IMR-90 (cell line): Measurements from ENCODE around the gene PTPRQ. TPM values are rescaled to one million over a fixed set of nuclear protein-coding genes. Genes with fewer than 3 reads are reported as not detected.

ENCODE experiments used
- ATAC-seq: fragments of 200-7000 bp; cut with Tn5 transposase; 2 replicates; pipeline ENCODE4 v1.9.1; 2020; ENCODE audit warnings: low read depth, mild to moderate bottlenecking, moderate library complexity
- BruUV-seq: library from RNA; stranded (reverse); fragments of 400-500 nt; replicated peaks from 2 replicates; lab custom pipeline; 2021; lab: Mats Ljungman, UMichigan
- CTCF ChIA-PET: fragments of 300-600 bp; formaldehyde crosslinking; extraction: SDS; loops from one replicate; lab custom pipeline; 2021; ENCODE audit warnings: antibody characterized with exemption; lab: Yijun Ruan, JAX
- POLR2A ChIA-PET: fragments of 300-600 bp; sonication (Branson Sonifier 250); formaldehyde crosslinking; loops from one replicate; lab custom pipeline; 2022; ENCODE audit warnings: antibody characterized with exemption; ENCODE audit not compliant: unreplicated experiment; lab: Charles Lee
- DNase-seq: peaks from one replicate; pipeline ENCODE4 v3.0.0; 2013
- H2AFZ ChIP-seq: replicated peaks from 2 replicates; pipeline ENCODE3; 2013; ENCODE audit warnings: low read length, mild to moderate bottlenecking; ENCODE audit not compliant: poor library complexity
- H2AK5ac ChIP-seq: 2 replicates; pipeline ENCODE4 v1.6.1; 2013; ENCODE audit warnings: low read depth, low read length, inconsistent platforms
- H2AK9ac ChIP-seq: replicated peaks from 2 replicates; pipeline ENCODE3; 2013; ENCODE audit warnings: mild to moderate bottlenecking, low read depth, low read length, moderate library complexity; ENCODE audit not compliant: poor library complexity
- H2BK120ac ChIP-seq: 2 replicates; pipeline ENCODE4 v1.6.1; 2013; ENCODE audit warnings: low read depth, low read length, inconsistent platforms
- H2BK15ac ChIP-seq: 3 replicates; pipeline ENCODE4 v1.6.1; 2013; ENCODE audit warnings: low read depth, low read length, inconsistent platforms
- H2BK20ac ChIP-seq: 2 replicates; pipeline ENCODE4 v1.6.1; 2013; ENCODE audit warnings: low read depth, mild to moderate bottlenecking, inconsistent platforms, low read length, moderate library complexity
- H2BK5ac ChIP-seq: 2 replicates; pipeline ENCODE4 v1.6.1; 2013; ENCODE audit warnings: mild to moderate bottlenecking, low read depth, low read length, inconsistent platforms; ENCODE audit not compliant: poor library complexity, severe bottlenecking
- H3K14ac ChIP-seq: replicated peaks from 2 replicates; pipeline ENCODE4 v1.6.1; 2013; ENCODE audit warnings: low read depth, low read length, inconsistent platforms
- H3K18ac ChIP-seq: 2 replicates; pipeline ENCODE4 v1.6.1; 2013; ENCODE audit warnings: low read depth, low read length, control low read depth
- H3K23ac ChIP-seq: 2 replicates; pipeline ENCODE4 v1.6.1; 2013; ENCODE audit warnings: low read depth, low read length, inconsistent platforms
- H3K27ac ChIP-seq: 2 replicates; pipeline ENCODE4 v1.5.1; 2013; ENCODE audit warnings: mild to moderate bottlenecking, control low read depth, low read length; ENCODE audit not compliant: insufficient read depth
- H3K27me3 ChIP-seq: 2 replicates; pipeline ENCODE4 v1.6.1; 2013; ENCODE audit warnings: low read length; ENCODE audit not compliant: control insufficient read depth, insufficient read depth
- H3K36me3 ChIP-seq: 2 replicates; pipeline ENCODE4 v1.6.1; 2013; ENCODE audit warnings: low read length, mixed read lengths; ENCODE audit not compliant: control insufficient read depth, insufficient read depth
- H3K4ac ChIP-seq: 2 replicates; pipeline ENCODE4 v1.6.1; 2013; ENCODE audit warnings: low read depth, low read length, inconsistent platforms
- H3K4me1 ChIP-seq: 2 replicates; pipeline ENCODE4 v1.6.1; 2013; ENCODE audit warnings: low read length, mixed read lengths; ENCODE audit not compliant: control insufficient read depth, insufficient read depth
- H3K4me2 ChIP-seq: 2 replicates; pipeline ENCODE4 v1.6.1; 2013; ENCODE audit warnings: low read depth, mild to moderate bottlenecking, control low read depth, low read length, moderate library complexity
- H3K4me3 ChIP-seq: 2 replicates; pipeline ENCODE4 v1.5.1; 2013; ENCODE audit warnings: low read depth, mild to moderate bottlenecking, control low read depth, low read length, moderate library complexity; ENCODE audit not compliant: insufficient read depth
- H3K56ac ChIP-seq: 2 replicates; pipeline ENCODE4 v1.6.1; 2013; ENCODE audit warnings: low read length, inconsistent platforms; ENCODE audit not compliant: insufficient read depth; ENCODE audit errors: extremely low read depth
- H3K79me1 ChIP-seq, 2 experiments: 2 replicates each; pipeline ENCODE4 v1.6.1; 2013; ENCODE audit warnings: low read length in 2 of 2, inconsistent platforms in 1 of 2, low read depth in 1 of 2
- H3K9ac ChIP-seq: 2 replicates; pipeline ENCODE4 v1.6.1; 2013; ENCODE audit warnings: low read depth, low read length, control low read depth
- H3K9me1 ChIP-seq: 2 replicates; pipeline ENCODE4 v1.6.1; 2013; ENCODE audit warnings: low read length, inconsistent platforms; ENCODE audit not compliant: insufficient read depth
- H3K9me3 ChIP-seq: 2 replicates; pipeline ENCODE4 v1.6.1; 2013; ENCODE audit warnings: low read length; ENCODE audit not compliant: control insufficient read depth, insufficient read depth
- H4K20me1 ChIP-seq: 2 replicates; pipeline ENCODE4 v1.6.1; 2013; ENCODE audit warnings: low read length, inconsistent platforms; ENCODE audit not compliant: insufficient read depth
- H4K5ac ChIP-seq: 2 replicates; pipeline ENCODE4 v1.6.1; 2013; ENCODE audit warnings: mild to moderate bottlenecking, low read depth, low read length, control low read depth
- H4K8ac ChIP-seq, 2 experiments: 2 replicates each; pipeline ENCODE4 v1.6.1; 2013; ENCODE audit warnings: low read depth in 2 of 2, low read length in 2 of 2, control low read depth in 1 of 2, inconsistent platforms in 1 of 2
- H4K91ac ChIP-seq: 2 replicates; pipeline ENCODE4 v1.6.1; 2013; ENCODE audit warnings: low read depth, low read length, inconsistent platforms; ENCODE audit not compliant: insufficient read depth
- BHLHE40 ChIP-seq: fragments of 150-350 bp; IDR thresholded peaks from 2 replicates; pipeline ENCODE4 v1.6.1; 2016; ENCODE audit warnings: mild to moderate bottlenecking, low read depth, low read length
- CEBPB ChIP-seq: IDR thresholded peaks from 2 replicates; pipeline ENCODE4 v1.6.1; 2012; ENCODE audit warnings: low read depth, low read length, improper control_type of control experiment
- CHD1 ChIP-seq: IDR thresholded peaks from 2 replicates; pipeline ENCODE4 v1.6.1; 2012; ENCODE audit warnings: low read depth, low read length, improper control_type of control experiment
- CTCF ChIP-seq: conservative IDR thresholded peaks from 2 replicates; pipeline ENCODE4 v1.5.1; 2012; ENCODE audit warnings: mild to moderate bottlenecking, low read depth, low read length, improper control_type of control experiment
- ELK1 ChIP-seq: fragments of 150-350 bp; IDR thresholded peaks from 2 replicates; pipeline ENCODE4 v1.6.1; 2016; ENCODE audit warnings: low read depth, mild to moderate bottlenecking, low read length, moderate library complexity, borderline replicate concordance
- MAZ ChIP-seq: IDR thresholded peaks from 2 replicates; pipeline ENCODE4 v1.6.1; 2012; ENCODE audit warnings: low read depth, mild to moderate bottlenecking, low read length, improper control_type of control experiment, moderate library complexity, borderline replicate concordance
- MXI1 ChIP-seq: IDR thresholded peaks from 2 replicates; pipeline ENCODE4 v1.6.1; 2012; ENCODE audit warnings: low read depth, mild to moderate bottlenecking, low read length, moderate library complexity, borderline replicate concordance
- NFE2L2 ChIP-seq: fragments of 150-350 bp; IDR thresholded peaks from 2 replicates; pipeline ENCODE4 v1.6.1; 2016; ENCODE audit warnings: low read depth, mild to moderate bottlenecking, low read length
- POLR2A ChIP-seq: IDR thresholded peaks from 2 replicates; pipeline ENCODE4 v1.6.1; 2012; ENCODE audit warnings: mild to moderate bottlenecking, low read depth, low read length
- RCOR1 ChIP-seq: IDR thresholded peaks from 2 replicates; pipeline ENCODE4 v1.6.1; 2012; ENCODE audit warnings: mild to moderate bottlenecking, low read length, improper control_type of control experiment; ENCODE audit not compliant: insufficient replicate concordance
- RFX5 ChIP-seq: IDR thresholded peaks from 2 replicates; pipeline ENCODE4 v1.8.0; 2012; ENCODE audit warnings: low read depth, mild to moderate bottlenecking, low read length, moderate library complexity
- SMC3 ChIP-seq: fragments of 150-350 bp; IDR thresholded peaks from 2 replicates; pipeline ENCODE4 v1.6.1; 2016; ENCODE audit warnings: low read depth, mild to moderate bottlenecking, antibody characterized with exemption, low read length, moderate library complexity
- USF2 ChIP-seq: fragments of 150-350 bp; IDR thresholded peaks from 2 replicates; pipeline ENCODE4 v1.6.1; 2017; ENCODE audit warnings: mild to moderate bottlenecking, antibody characterized with exemption, low read length, low read depth
- WGBS, 2 experiments: methylation state at CpG; one replicate each; pipeline versions ENCODE4 v1.1.5 to v1.1.7; 2013; ENCODE audit warnings: missing lambda C conversion rate in 2 of 2; ENCODE audit not compliant: insufficient read length in 1 of 2; ENCODE audit errors: extremely low coverage in 2 of 2; 5-methylcytosine and 5-hydroxymethylcytosine counted together
- dilution Hi-C: fragments of 300-500 bp; cut with HindIII; formaldehyde crosslinking; loops from one replicate; pipeline ENCODE4 v1.14.3; 2018; ENCODE audit warnings: low sequenced_read_pairs; ENCODE audit not compliant: unreplicated experiment
- in situ Hi-C: fragments of 300-500 bp; cut with MboI; formaldehyde crosslinking; loops from 3 replicates; pipeline ENCODE4 v1.14.3; 2019; ENCODE audit warnings: low sequenced_read_pairs, inconsistent platforms, mixed read lengths
- intact Hi-C: fragments of 100-400 bp; cut with micrococcal nuclease; formaldehyde crosslinking; loops from 2 replicates; pipeline ENCODE4 v1.10.0; 2022
- polyA plus RNA-seq, 3 experiments: library from polyadenylated mRNA; depleted of rRNA; stranded (reverse); fragments of >200 nt; gene quantifications; 2 replicates each; pipeline ENCODE4 v1.2.3, GENCODE V29; 2012; ENCODE audit warnings: low replicate concordance in 1 of 3
- total RNA-seq: library from RNA; depleted of rRNA; stranded (reverse); fragments of >200 nt; gene quantifications from 2 replicates; pipeline ENCODE4 v1.2.3, GENCODE V29; 2012

PTPRQ gene
- total and polyA plus RNA-seq, 2 of the 4 experiments (the other 2 are of a cell fraction): 0.96 to 1.4 TPM

- H3K36me3 ChIP-seq: no peaks in the 10 kb centered on the region
- intact Hi-C loops: no loop called here
- H3K14ac ChIP-seq: peak overlapping the region; percentile 81; the same call in 1 of the 2 replicates
- no peaks in the 10 kb centered on the region for H4K20me1 ChIP-seq
- BruUV-seq: no TSS peak
- H2BK120ac ChIP-seq: peak overlapping the region; percentile 67; the same call in 1 of the 2 replicates
- TF ChIP-seq CTCF (no peak), NFE2L2 (no peak), CHD1 (no peak), CEBPB (no peak), BHLHE40 (no peak), POLR2A (no peak), SMC3 (no peak), ELK1 (no peak), RCOR1 (no peak), MXI1 (no peak), MAZ (no peak), RFX5 (no peak), USF2 (no peak)
- H3K9ac ChIP-seq: no peak overlapping the region
- no peak overlapping the region; the same call in 1 of the 2 replicates for H3K18ac ChIP-seq
- peak overlapping the region; percentile 41; the same call in 1 of the 2 replicates for H3K56ac ChIP-seq
- H3K4me1 ChIP-seq: no peaks in the 10 kb centered on the region; the same call in 1 of the 2 replicates
- peak overlapping the region; percentile 49; the same call in 1 of the 2 replicates for H3K27ac ChIP-seq
- peak overlapping the region; percentile 44; the same call in 1 of the 2 replicates for H2BK20ac ChIP-seq
- no peaks in the 10 kb centered on the region for H3K79me1 ChIP-seq
- dilution Hi-C loops: no loop called here
- H2AFZ ChIP-seq: no peak overlapping the region
- H2AK9ac ChIP-seq: no peak overlapping the region
- peak overlapping the region; percentile 49; the same call in 1 of the 2 replicates for H4K91ac ChIP-seq
- DNase-seq: peak; percentile 87
- H3K27me3 ChIP-seq: no peaks in the 10 kb centered on the region
- H3K9me3 ChIP-seq: no peaks in the 10 kb centered on the region
- ATAC-seq: peak; percentile 59
- H3K4ac ChIP-seq: peak overlapping the region; percentile 70
- no peak overlapping the region; the same call in 1 of the 2 replicates for H2AK5ac ChIP-seq
- H3K4me2 ChIP-seq: peak overlapping the region; percentile 46; the same call in 1 of the 2 replicates
- ChIA-PET POLR2A (no interaction called here), CTCF (interaction anchor here (0.7 kb wide), 1 partner anchor 178 kb away, joined by 4 read pairs; no protein-coding TSS in a partner anchor)
- H3K4me3 ChIP-seq: no peak overlapping the region
- no peaks in the 10 kb centered on the region for H3K9me1 ChIP-seq
- peak overlapping the region; percentile 96 for H2BK5ac ChIP-seq
- in situ Hi-C loops: loop anchor here (25.0 kb wide), 1 partner anchor 102 kb away; no protein-coding TSS in a partner anchor
- peak overlapping the region; percentile 47 to 76; a peak in 2 of 4 replicates for H4K8ac ChIP-seq
- no CpG with 5 or more reads among the region's 1 CpG for WGBS, 2 experiments
- H2BK15ac ChIP-seq: no peak overlapping the region
- H4K5ac ChIP-seq: no peak overlapping the region; the same call in 1 of the 2 replicates
- 0 out of 2 replicates have a peak overlapping the region, but pooled peaks have one; percentile 59 for H3K23ac ChIP-seq
Measured at GRCh38 chr12:80509781-80510556, 65.9 kb downstream of the PTPRQ start.
